ENCODE data around the gene NTM.

- no peak for TF ChIP-seq CTCF (IDR thresholded peaks at IDR 0.05)
- no peak for TF ChIP-seq POLR2A (IDR thresholded peaks at IDR 0.05)
Observed at GRCh38 chr11:131331010-131331409, 39.4 kb upstream of the NTM start.

All from Peyer's patch (tissue), 4 donors.